Prostate gland (tissue), 2 donors: ENCODE measurements around the gene ALDH4A1.

Experiments used
- CTCF ChIP-seq, 4 experiments: fragments of 200-600 bp in 2 of 4; fragments of 450-650 bp in 2 of 4; sonication (generic) in 2 of 4; IDR thresholded peaks; 1 replicate in 3 of 4; 2 replicates in 1 of 4; pipeline ENCODE4 v1.5.1; 2016 to 2019; ENCODE audit warnings: antibody characterized with exemption in 4 of 4, mild to moderate bottlenecking in 2 of 4, moderate library complexity in 2 of 4
- POLR2A ChIP-seq: fragments of 450-650 bp; IDR thresholded peaks from one replicate; pipeline ENCODE4 v1.6.1; 2016; ENCODE audit warnings: antibody characterized with exemption, mild to moderate bottlenecking
- POLR2AphosphoS5 ChIP-seq: sonication (generic); formaldehyde crosslinking; IDR thresholded peaks from one replicate; pipeline ENCODE4 v1.6.1; 2017; ENCODE audit warnings: antibody characterized with exemption

GRCh38 chr1:18823438-18823837 lies 78.9 kb downstream of the ALDH4A1 start:
- TF ChIP-seq POLR2A, result no peak
- no peak for TF ChIP-seq CTCF (IDR thresholded peaks at IDR 0.05)
- no peak for TF ChIP-seq POLR2AphosphoS5
